GM18868 (cell line): ENCODE results near the gene OIT3.

Experiments used
- ATAC-seq: cut with Tn5 transposase; IDR thresholded peaks from one replicate; pipeline ENCODE4 v1.9.1; 2021; ENCODE audit warnings: mild to moderate bottlenecking, moderate library complexity; ENCODE audit not compliant: unreplicated experiment

OIT3 gene

GRCh38 chr10:72951760-72952159 lies 58.2 kb downstream of the OIT3 start:
- ATAC-seq = no peak

- ATAC-seq = no peak
These were observed 58.6 kb downstream of the OIT3 start for GRCh38 chr10:72952189-72952588.

GRCh38 chr10:72952642-72953158 lies 59.2 kb downstream of the OIT3 start:
- ATAC-seq = no peak

- no peak for ATAC-seq
These were observed 60.1 kb downstream of the OIT3 start for GRCh38 chr10:72953687-72954086.

- no peak for ATAC-seq
These were observed 60.7 kb downstream of the OIT3 start for GRCh38 chr10:72954230-72954595.

- ATAC-seq = no peak
These were observed 61.3 kb downstream of the OIT3 start, which contains the start of gene PLA2G12B for GRCh38 chr10:72954596-72955554. Gene PLA2G12B, minus strand, starts transcription at chr10:72954806. Its CDS starts 121 bp downstream, at chr10:72954685.

- no peak for ATAC-seq
These were observed 62.5 kb downstream of the OIT3 start for GRCh38 chr10:72956001-72956400.

- no peak for ATAC-seq
These were observed 83.3 kb downstream of the OIT3 start for GRCh38 chr10:72976886-72977285.

- no peak for ATAC-seq
These were observed 86.2 kb downstream of the OIT3 start for GRCh38 chr10:72979709-72980108.

- ATAC-seq = no peak
These were observed 86.8 kb downstream of the OIT3 start for GRCh38 chr10:72980348-72980747.

GRCh38 chr10:72981028-72981881 lies 87.7 kb downstream of the OIT3 start:
- no peak for ATAC-seq

- ATAC-seq = no peak
These were observed 88.5 kb downstream of the OIT3 start for GRCh38 chr10:72981882-72982529.
